NB4 (cell line): Measurements from ENCODE around the gene IQCH.

ENCODE experiments used
- DNase-seq: peaks from one replicate; pipeline ENCODE4 v3.0.0; 2010; ENCODE audit warnings: low read depth
- H3K4me3 ChIP-seq: one replicate; pipeline ENCODE4 v1.5.1; 2011; ENCODE audit warnings: mild to moderate bottlenecking, low read depth, low read length, moderate library complexity
- CTCF ChIP-seq: IDR thresholded peaks from one replicate; pipeline ENCODE4 v1.5.1; 2012; ENCODE audit warnings: low read depth, low read length
- MAX ChIP-seq: IDR thresholded peaks from 2 replicates; pipeline ENCODE4 v1.6.1; 2011; ENCODE audit warnings: low read depth, low read length
- MYC ChIP-seq: IDR thresholded peaks from 2 replicates; pipeline ENCODE4 v1.6.1; 2011; ENCODE audit warnings: low read depth, low read length
- POLR2A ChIP-seq: IDR thresholded peaks from 2 replicates; pipeline ENCODE4 v1.6.1; 2011; ENCODE audit warnings: mild to moderate bottlenecking; ENCODE audit not compliant: insufficient read length; ENCODE audit errors: extremely low read depth

Gene IQCH

GRCh38 chr15:67469680-67470079, 215.1 kb downstream of the IQCH start:
- DNase-seq = no peak
- TF ChIP-seq MYC (no peak), CTCF (no peak), MAX (no peak), POLR2A (no peak)
- H3K4me3 ChIP-seq = no peak overlapping the region

- TF ChIP-seq CTCF = no peak
- TF ChIP-seq MAX = no peak
- no peak for TF ChIP-seq MYC
- no peak for TF ChIP-seq POLR2A
- no peak for DNase-seq
- H3K4me3 ChIP-seq = no peak overlapping the region
Observed at GRCh38 chr15:67472957-67473356, 218.4 kb downstream of the IQCH start.

- H3K4me3 ChIP-seq = no peak overlapping the region
- TF ChIP-seq MYC (no peak), CTCF (no peak), MAX (no peak), POLR2A (no peak)
- no peak for DNase-seq
Observed at GRCh38 chr15:67474405-67475110, 220.0 kb downstream of the IQCH start.

GRCh38 chr15:67479781-67480505, 225.4 kb downstream of the IQCH start:
- TF ChIP-seq MAX = no peak
- no peak for TF ChIP-seq CTCF
- no peak for TF ChIP-seq MYC
- TF ChIP-seq POLR2A = no peak
- no peak overlapping the region for H3K4me3 ChIP-seq
- no peak for DNase-seq

GRCh38 chr15:67480741-67481140, 226.2 kb downstream of the IQCH start:
- DNase-seq = no peak
- H3K4me3 ChIP-seq = no peak overlapping the region
- TF ChIP-seq CTCF = no peak
- TF ChIP-seq MYC = no peak
- TF ChIP-seq POLR2A = no peak
- no peak for TF ChIP-seq MAX
